HCT116 (cell line): ENCODE results near the gene GPBAR1. TPM values are rescaled to one million over a fixed set of nuclear protein-coding genes. Genes with fewer than 3 reads are reported as not detected.

Experiments used
- ATAC-seq: fragments of 200-7000 bp; cut with Tn5 transposase; 2 replicates; pipeline ENCODE4 v1.9.1; 2020; ENCODE audit warnings: mild to moderate bottlenecking, moderate library complexity
- Bru-seq: library from RNA; stranded (reverse); fragments of 400-500 nt; gene quantifications from one replicate; lab custom pipeline; 2021; lab: Mats Ljungman, UMichigan
- BruChase-seq, 2 experiments: library from RNA; stranded (reverse); fragments of 400-500 nt; gene quantifications; one replicate each; lab custom pipeline; 2021; lab: Mats Ljungman, UMichigan
- BruUV-seq: library from RNA; stranded (reverse); fragments of 400-500 nt; replicated peaks from 2 replicates; lab custom pipeline; 2021; lab: Mats Ljungman, UMichigan
- CTCF ChIA-PET: fragments of 300-600 bp; sonication (Branson Sonifier 250); formaldehyde crosslinking; loops from one replicate; lab custom pipeline; 2021; ENCODE audit warnings: antibody characterized with exemption; lab: Charles Lee
- POLR2A ChIA-PET: fragments of 300-600, 350-600 bp; sonication (Branson Sonifier 250); formaldehyde crosslinking; loops from one replicate; lab custom pipeline; 2021; ENCODE audit warnings: antibody characterized with exemption; lab: Charles Lee
- RAD21 ChIA-PET, 2 experiments: fragments of 300-600 bp; sonication (Branson Sonifier 250); formaldehyde crosslinking; loops; one replicate each; lab custom pipeline; 2023; ENCODE audit warnings: low total read pairs in 2 of 2; ENCODE audit not compliant: uncharacterized antibody in 2 of 2, unreplicated experiment in 2 of 2, low non-redundant PET in 1 of 2; lab: Charles Lee
- DNase-seq: peaks from one replicate; pipeline ENCODE4 v3.0.0-alpha.2; 2010; ENCODE audit warnings: low read depth, low spot score
- H2AFZ ChIP-seq: fragments of 200-600 bp; shearing (Covaris generic), sonication (generic); 2 replicates; pipeline ENCODE4 v1.6.1; 2017; ENCODE audit warnings: low read depth, mixed run types, mixed read lengths, antibody characterized with exemption, low read length; ENCODE audit not compliant: poor library complexity, severe bottlenecking
- H3K27ac ChIP-seq: 2 replicates; pipeline ENCODE4 v1.5.1; 2012; ENCODE audit warnings: low read depth, low read length
- H3K27me3 ChIP-seq: fragments of 200-600 bp; sonication (generic); 2 replicates; pipeline ENCODE4 v1.6.1; 2016; ENCODE audit warnings: mixed run types, low read length, mixed read lengths; ENCODE audit not compliant: insufficient read depth
- H3K36me3 ChIP-seq, 2 experiments: fragments of 200-500 bp in 1 of 2; fragments of 200-600 bp in 1 of 2; sonication (Bioruptor generic) in 1 of 2; sonication (generic) in 1 of 2; 2 replicates each; pipeline versions ENCODE4 v1.5.1 to v1.6.1; 2014 to 2016; ENCODE audit warnings: low read length in 2 of 2, inconsistent platforms in 1 of 2, mixed read lengths in 1 of 2, mixed run types in 1 of 2; ENCODE audit not compliant: insufficient read depth in 2 of 2, control insufficient read depth in 1 of 2
- H3K4me1 ChIP-seq, 2 experiments: fragments of 200-600 bp in 1 of 2; sonication (generic) in 1 of 2; 2 replicates each; pipeline versions ENCODE4 v1.5.1 to v1.6.1; 2012 to 2017; ENCODE audit warnings: low read length in 2 of 2, inconsistent platforms in 1 of 2, mild to moderate bottlenecking in 1 of 2, mixed read lengths in 1 of 2, mixed run types in 1 of 2, moderate library complexity in 1 of 2; ENCODE audit not compliant: insufficient read depth in 2 of 2, control insufficient read depth in 1 of 2
- H3K4me2 ChIP-seq: fragments of 200-600 bp; sonication (generic); 2 replicates; pipeline ENCODE4 v1.6.1; 2017; ENCODE audit warnings: mixed run types, low read length, mixed read lengths
- H3K4me3 ChIP-seq, 2 experiments: fragments of 200-600 bp in 1 of 2; sonication (generic) in 1 of 2; replicated peaks in 1 of 2; 2 replicates each; pipeline ENCODE4 v1.5.1; 2011 to 2016; ENCODE audit warnings: low read length in 2 of 2, control low read depth in 1 of 2, low read depth in 1 of 2, mild to moderate bottlenecking in 1 of 2, mixed read lengths in 1 of 2, mixed run types in 1 of 2
- H3K79me2 ChIP-seq: fragments of 200-600 bp; sonication (generic); 2 replicates; pipeline ENCODE4 v1.6.1; 2017; ENCODE audit warnings: mild to moderate bottlenecking, mixed run types, low read length, moderate library complexity, mixed read lengths; ENCODE audit not compliant: insufficient read depth
- H3K9ac ChIP-seq: fragments of 200-600 bp; sonication (generic); 2 replicates; pipeline ENCODE4 v1.6.1; 2016; ENCODE audit warnings: low read length, mixed read lengths
- H3K9me2 ChIP-seq: fragments of 200-600 bp; sonication (generic), shearing (Covaris generic); 2 replicates; pipeline ENCODE4 v1.6.1; 2017; ENCODE audit warnings: mixed run types, mild to moderate bottlenecking, moderate library complexity; ENCODE audit not compliant: insufficient read depth
- H3K9me3 ChIP-seq, 2 experiments: fragments of 200-500 bp in 1 of 2; fragments of 200-600 bp in 1 of 2; sonication (Bioruptor generic) in 1 of 2; sonication (generic) in 1 of 2; 2 replicates each; pipeline ENCODE4 v1.6.1; 2014 to 2017; ENCODE audit warnings: low read length in 2 of 2, mixed read lengths in 2 of 2, inconsistent platforms in 1 of 2, low read depth in 1 of 2, mild to moderate bottlenecking in 1 of 2, mixed run types in 1 of 2, moderate library complexity in 1 of 2; ENCODE audit not compliant: control insufficient read depth in 1 of 2, insufficient read depth in 1 of 2
- H4K20me1 ChIP-seq: fragments of 200-600 bp; sonication (generic), shearing (Covaris generic); 2 replicates; pipeline ENCODE4 v1.6.1; 2017; ENCODE audit warnings: mixed run types, mild to moderate bottlenecking, moderate library complexity; ENCODE audit not compliant: insufficient read depth
- CEBPB ChIP-seq: IDR thresholded peaks from 2 replicates; pipeline ENCODE4 v1.6.1; 2012; ENCODE audit warnings: low read depth
- ELF1 ChIP-seq: IDR thresholded peaks from 2 replicates; pipeline ENCODE4 v1.6.1; 2012; ENCODE audit warnings: low read depth, borderline replicate concordance
- EZH2 ChIP-seq: fragments of 200-600 bp; sonication (generic); IDR thresholded peaks from 2 replicates; pipeline ENCODE4 v1.6.1; 2017; ENCODE audit warnings: antibody characterized with exemption, mixed run types
- MAX ChIP-seq: IDR thresholded peaks from 2 replicates; pipeline ENCODE4 v1.6.1; 2012
- POLR2AphosphoS5 ChIP-seq: IDR thresholded peaks from 2 replicates; pipeline ENCODE4 v1.6.1; 2011; ENCODE audit warnings: mild to moderate bottlenecking, low read depth, low read length, moderate library complexity
- SIN3A ChIP-seq: IDR thresholded peaks from 2 replicates; pipeline ENCODE4 v1.6.1; 2012; ENCODE audit warnings: low read depth
- SP1 ChIP-seq: IDR thresholded peaks from 2 replicates; pipeline ENCODE4 v1.6.1; 2012; ENCODE audit warnings: low read depth
- SRF ChIP-seq: IDR thresholded peaks from 2 replicates; pipeline ENCODE4 v1.6.1; 2012; ENCODE audit warnings: low read depth
- TCF7L2 ChIP-seq: IDR thresholded peaks from 2 replicates; pipeline ENCODE4 v1.7.0; 2011; ENCODE audit warnings: borderline replicate concordance, inconsistent platforms; ENCODE audit not compliant: insufficient read depth, insufficient read length; ENCODE audit errors: extremely low read depth
- ZFX ChIP-seq: fragments of 450-650 bp; IDR thresholded peaks from 2 replicates; pipeline ENCODE4 v1.6.1; 2017
- ZNF274 ChIP-seq: fragments of 200-500 bp; sonication (Bioruptor generic); IDR thresholded peaks from 2 replicates; pipeline ENCODE4 v1.6.1; 2014; ENCODE audit warnings: mild to moderate bottlenecking, low read depth, low read length, inconsistent platforms
- intact Hi-C: fragments of 100-400 bp; cut with micrococcal nuclease; formaldehyde crosslinking; loops from 2 replicates; pipeline ENCODE4 v1.10.0; 2022
- long read RNA-seq: library from polyadenylated mRNA; unstranded; transcript quantifications from one replicate; pipeline ENCODE4 v2.0.0, GENCODE V29; 2021; ENCODE audit not compliant: unreplicated experiment
- polyA plus RNA-seq: library from polyadenylated mRNA; unstranded; fragments of >200 nt; gene quantifications from 2 replicates; pipeline ENCODE4 v1.2.1, GENCODE V29; 2012; ENCODE audit warnings: missing spikeins
- total RNA-seq: library from RNA; stranded (reverse); gene quantifications from one replicate; pipeline ENCODE4 v1.2.1, GENCODE V29; 2021; ENCODE audit not compliant: unreplicated experiment
- TF ChIP-seq, protein P1 (sequence below): IDR thresholded peaks from 2 replicates; pipeline ENCODE4 v1.6.1; 2011; ENCODE audit warnings: mild to moderate bottlenecking, low read length, moderate library complexity; ENCODE audit not compliant: insufficient replicate concordance; ENCODE audit errors: extremely low read depth
- TF ChIP-seq, protein P2 (sequence below): IDR thresholded peaks from 2 replicates; pipeline ENCODE4 v1.6.1; 2012

GPBAR1 gene, protein sequence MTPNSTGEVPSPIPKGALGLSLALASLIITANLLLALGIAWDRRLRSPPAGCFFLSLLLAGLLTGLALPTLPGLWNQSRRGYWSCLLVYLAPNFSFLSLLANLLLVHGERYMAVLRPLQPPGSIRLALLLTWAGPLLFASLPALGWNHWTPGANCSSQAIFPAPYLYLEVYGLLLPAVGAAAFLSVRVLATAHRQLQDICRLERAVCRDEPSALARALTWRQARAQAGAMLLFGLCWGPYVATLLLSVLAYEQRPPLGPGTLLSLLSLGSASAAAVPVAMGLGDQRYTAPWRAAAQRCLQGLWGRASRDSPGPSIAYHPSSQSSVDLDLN
- 0.27 TPM for total RNA-seq
- polyA plus RNA-seq, result 0.10 and 0.16 TPM in 2 replicates
- percentile 32 among the genes with signal in this experiment for Bru-seq, nascent RNA
- BruChase-seq, experiment 1, labeled RNA remaining after a 6-hour chase, result percentile 32 among the genes with signal in this experiment
- BruChase-seq, experiment 2, labeled RNA remaining after a 2-hour chase, result percentile 36 among the genes with signal in this experiment
- long read RNA-seq, result 0 reads

- H3K79me2 ChIP-seq, result no peaks in the 10 kb centered on the region
- no peak within 1 kb of the TSS for H3K4me2 ChIP-seq
- H3K9me3 ChIP-seq, result no peaks in the 10 kb centered on the region
- CTCF ChIA-PET, result no interaction called here
- no TSS peak for BruUV-seq
- TF ChIP-seq ZNF274, result no peak
- DNase-seq, result no peak
- H3K4me3 ChIP-seq, result no peak within 1 kb of the TSS
- no peaks in the 10 kb centered on the region for H3K27me3 ChIP-seq
- no peak within 1 kb of the TSS for H3K27ac ChIP-seq
- no peaks in the 10 kb centered on the region for H4K20me1 ChIP-seq
- ATAC-seq, result peak; percentile 57
- H3K9ac ChIP-seq, result no peak within 1 kb of the TSS
- intact Hi-C loops, result no loop called here
- peaks cover 0 to 4% of the 10 kb centered on the region in 2 experiments; a peak in 2 of 4 replicates for H3K36me3 ChIP-seq
- RAD21 ChIA-PET, result no interaction called here
- H3K4me1 ChIP-seq, result peaks cover 0 to 5% of the 10 kb centered on the region in 2 experiments; a peak in 1 of 4 replicates
- H3K9me2 ChIP-seq, result no peaks in the 10 kb centered on the region
- POLR2A ChIA-PET, result no interaction called here
- no peak within 1 kb of the TSS for H2AFZ ChIP-seq
These were observed at the start of gene GPBAR1 for GRCh38 chr2:218260742-218261422. Gene GPBAR1 (plus strand): TSS chr2:218261015. CDS start chr2:218262725, 1,710 bp downstream.

GRCh38 chr2:218214116-218214515, 46.7 kb upstream of the GPBAR1 start:
- Histone ChIP-seq H3K36me3 (no peaks in the 10 kb centered on the region), H3K27ac (no peak overlapping the region), H3K4me2 (no peak overlapping the region), H3K79me2 (peaks cover 20% of the 10 kb centered on the region), H3K4me1 (peaks cover 6 to 20% of the 10 kb centered on the region in 2 experiments), H3K9ac (no peak overlapping the region), H4K20me1 (no peaks in the 10 kb centered on the region), H3K9me3 (0 out of 4 replicates have a peak, but pooled peaks cover 0 to 3% of the 10 kb centered on the region in 2 experiments), H2AFZ (no peak overlapping the region), H3K27me3 (no peaks in the 10 kb centered on the region), H3K9me2 (no peaks in the 10 kb centered on the region), H3K4me3 (no peak overlapping the region)
- intact Hi-C loops, result no loop called here
- ATAC-seq (no peak), DNase-seq (no peak)
- ChIA-PET CTCF (no interaction called here), RAD21 (no interaction called here), POLR2A (no interaction called here)
- BruUV-seq, result no TSS peak
- TF ChIP-seq, protein P1, sequence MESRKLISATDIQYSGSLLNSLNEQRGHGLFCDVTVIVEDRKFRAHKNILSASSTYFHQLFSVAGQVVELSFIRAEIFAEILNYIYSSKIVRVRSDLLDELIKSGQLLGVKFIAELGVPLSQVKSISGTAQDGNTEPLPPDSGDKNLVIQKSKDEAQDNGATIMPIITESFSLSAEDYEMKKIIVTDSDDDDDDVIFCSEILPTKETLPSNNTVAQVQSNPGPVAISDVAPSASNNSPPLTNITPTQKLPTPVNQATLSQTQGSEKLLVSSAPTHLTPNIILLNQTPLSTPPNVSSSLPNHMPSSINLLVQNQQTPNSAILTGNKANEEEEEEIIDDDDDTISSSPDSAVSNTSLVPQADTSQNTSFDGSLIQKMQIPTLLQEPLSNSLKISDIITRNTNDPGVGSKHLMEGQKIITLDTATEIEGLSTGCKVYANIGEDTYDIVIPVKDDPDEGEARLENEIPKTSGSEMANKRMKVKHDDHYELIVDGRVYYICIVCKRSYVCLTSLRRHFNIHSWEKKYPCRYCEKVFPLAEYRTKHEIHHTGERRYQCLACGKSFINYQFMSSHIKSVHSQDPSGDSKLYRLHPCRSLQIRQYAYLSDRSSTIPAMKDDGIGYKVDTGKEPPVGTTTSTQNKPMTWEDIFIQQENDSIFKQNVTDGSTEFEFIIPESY, result no peak
- TF ChIP-seq SP1 (no peak), SIN3A (no peak), EZH2 (no peak), POLR2AphosphoS5 (no peak), SRF (no peak), ELF1 (no peak), TCF7L2 (no peak), ZFX (no peak), MAX (no peak), CEBPB (no peak)
- TF ChIP-seq, protein P2, sequence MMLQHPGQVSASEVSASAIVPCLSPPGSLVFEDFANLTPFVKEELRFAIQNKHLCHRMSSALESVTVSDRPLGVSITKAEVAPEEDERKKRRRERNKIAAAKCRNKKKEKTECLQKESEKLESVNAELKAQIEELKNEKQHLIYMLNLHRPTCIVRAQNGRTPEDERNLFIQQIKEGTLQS, result no peak
